Measurements from ENCODE around the gene RUFY4. TPM values are rescaled to one million over a fixed set of nuclear protein-coding genes. Genes with fewer than 3 reads are reported as not detected.
"Not testable (repeated sequence)": the region's sequence is repeated elsewhere in the genome, so short reads cannot be mapped to it uniquely, and the experiment has no call there.

The RUFY4 gene
- total RNA-seq, 1 donor from 2014 or later, result not detected

- intact Hi-C loops (cut with micrococcal nuclease); DNase-seq; ATAC-seq: not testable (repeated sequence)
Observed at GRCh38 chr2:218044599-218044998, 24.5 kb upstream of the RUFY4 start.

- ATAC-seq, result peak; percentile 53
- intact Hi-C loops (cut with micrococcal nuclease), result no loop called here
- no peak for DNase-seq
Observed at GRCh38 chr2:218046238-218046637, 22.8 kb upstream of the RUFY4 start.

- DNase-seq (no peak), ATAC-seq (peak; percentile 39)
- intact Hi-C loops (cut with micrococcal nuclease), result no loop called here
Observed at GRCh38 chr2:218047536-218048225, 21.4 kb upstream of the RUFY4 start.

GRCh38 chr2:218051903-218052302, 17.1 kb upstream of the RUFY4 start:
- DNase-seq, result no peak
- intact Hi-C loops (cut with micrococcal nuclease), result no loop called here
- ATAC-seq, result no peak

- no peak for ATAC-seq
- no peak for DNase-seq
- intact Hi-C loops (cut with micrococcal nuclease), result no loop called here
Observed at GRCh38 chr2:218059289-218059688, 9.8 kb upstream of the RUFY4 start.

- no peak for DNase-seq
- intact Hi-C loops (cut with micrococcal nuclease), result no loop called here
- ATAC-seq, result no peak
Observed at GRCh38 chr2:218060118-218060517, 8.9 kb upstream of the RUFY4 start.

GRCh38 chr2:218060950-218061660, 7.9 kb upstream of the RUFY4 start:
- intact Hi-C loops (cut with micrococcal nuclease), result no loop called here
- DNase-seq, result no peak
- no peak for ATAC-seq

- DNase-seq, result no peak
- intact Hi-C loops (cut with micrococcal nuclease), result no loop called here
- ATAC-seq, result peak; percentile 25
Observed at GRCh38 chr2:218063486-218063885, 5.6 kb upstream of the RUFY4 start.

- intact Hi-C loops (cut with micrococcal nuclease), result no loop called here
Observed at GRCh38 chr2:218063896-218064295, 5.2 kb upstream of the RUFY4 start.

GRCh38 chr2:218065239-218066006, 3.6 kb upstream of the RUFY4 start:
- ATAC-seq, result no peak
- intact Hi-C loops (cut with micrococcal nuclease), result no loop called here
- DNase-seq, result no peak

More at GRCh38 chr2:218063896-218064295, 5.2 kb upstream of the RUFY4 start:
- no peak for ATAC-seq
- no peak for DNase-seq

GRCh38 chr2:218066926-218067515, 2.0 kb upstream of the RUFY4 start:
- ATAC-seq (no peak), DNase-seq (no peak)
- intact Hi-C loops (cut with micrococcal nuclease), result no loop called here

- no peak for ATAC-seq
- intact Hi-C loops (cut with micrococcal nuclease), result no loop called here
- DNase-seq, result no peak
Observed at GRCh38 chr2:218067523-218067922, 1.5 kb upstream of the RUFY4 start.

GRCh38 chr2:218069606-218070300, 700 bp downstream of the RUFY4 start:
- intact Hi-C loops (cut with micrococcal nuclease), result no loop called here
- no peak for ATAC-seq
- no peak for DNase-seq

GRCh38 chr2:218070587-218070986, 1.5 kb downstream of the RUFY4 start:
- intact Hi-C loops (cut with micrococcal nuclease), result no loop called here
- ATAC-seq, result no peak
- no peak for DNase-seq

- intact Hi-C loops (cut with micrococcal nuclease), result no loop called here
- DNase-seq, result no peak
- ATAC-seq, result no peak
Observed at GRCh38 chr2:218071218-218071937, 2.3 kb downstream of the RUFY4 start.

GRCh38 chr2:218072002-218072401, 2.9 kb downstream of the RUFY4 start:
- DNase-seq (no peak), ATAC-seq (no peak)
- intact Hi-C loops (cut with micrococcal nuclease), result no loop called here

- no peak for ATAC-seq
- intact Hi-C loops (cut with micrococcal nuclease), result no loop called here
- no peak for DNase-seq
Observed at GRCh38 chr2:218072478-218073024, 3.5 kb downstream of the RUFY4 start.

GRCh38 chr2:218073185-218073584, 4.1 kb downstream of the RUFY4 start:
- intact Hi-C loops (cut with micrococcal nuclease), result no loop called here
- DNase-seq, result no peak
- no peak for ATAC-seq

Data from left ventricle myocardium superior (tissue), 1 donor.